ENCODE data around the gene TREH. TPM values are rescaled to one million over a fixed set of nuclear protein-coding genes. Genes with fewer than 3 reads are reported as not detected.

Gene TREH
- polyA plus RNA-seq, 1 of the 3 experiments (the other 2 are of a cell fraction) = not detected

DNA sequence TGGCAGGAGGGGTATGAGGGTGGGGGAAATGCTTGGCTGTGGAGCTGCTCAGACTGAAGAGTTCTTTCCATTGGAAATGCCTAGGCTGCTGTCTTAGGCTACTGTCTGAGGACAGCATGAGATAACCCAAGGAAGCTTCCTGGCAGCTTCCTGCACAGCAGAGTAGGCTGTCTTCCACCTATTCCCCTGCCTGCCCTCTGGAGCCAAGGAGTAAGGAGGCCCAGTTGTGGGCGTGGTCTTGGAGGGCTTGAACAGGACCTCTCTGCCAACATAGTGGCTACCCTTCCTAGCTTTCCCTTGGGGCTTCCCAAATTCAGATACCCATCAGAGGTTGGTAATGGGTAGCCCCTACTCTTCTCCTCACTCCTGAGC lies 46.1 kb downstream of the TREH start:
- Histone ChIP-seq H3K36me3 (replicated peaks in 1 of 2; ENCODE audit: control insufficient read depth in 1 of 2, insufficient read depth in 2 of 2, low read length in 1 of 2) (peaks cover 58 to 84% of the 10 kb centered on the region in 2 experiments), H3K79me2 (ENCODE audit: insufficient read depth) (peaks cover 66% of the 10 kb centered on the region), H3F3A (replicated peaks; ENCODE audit: insufficient read depth) (peaks cover 6% of the 10 kb centered on the region), H3K4me2 (peak overlapping the region; percentile 33; the same call in 1 of the 2 replicates), H4K20me1 (ENCODE audit: insufficient read depth) (peaks cover 65% of the 10 kb centered on the region), H3K9ac (no peak overlapping the region), H2AFZ (ENCODE audit: low read depth) (no peak overlapping the region), H3K9me3 (no peaks in the 10 kb centered on the region), H3K27me3 (ENCODE audit: insufficient read depth) (no peaks in the 10 kb centered on the region), H3K4me3 (ENCODE audit: low read depth in 2 of 2, low read length in 1 of 2) (no peak overlapping the region), H3K9me2 (no peaks in the 10 kb centered on the region), H3K27ac (ENCODE audit: low read depth in 2 of 2, low read length in 1 of 2) (peak overlapping the region in 1 of 2 experiments; percentile 40; a peak in 1 of 4 replicates), H3K4me1 (ENCODE audit: control insufficient read depth in 1 of 2, insufficient read depth in 2 of 2, low read depth in 1 of 2, low read length in 1 of 2) (peaks cover 8 to 9% of the 10 kb centered on the region in 2 experiments; a peak in 2 of 4 replicates)
- TF ChIP-seq, protein P1, sequence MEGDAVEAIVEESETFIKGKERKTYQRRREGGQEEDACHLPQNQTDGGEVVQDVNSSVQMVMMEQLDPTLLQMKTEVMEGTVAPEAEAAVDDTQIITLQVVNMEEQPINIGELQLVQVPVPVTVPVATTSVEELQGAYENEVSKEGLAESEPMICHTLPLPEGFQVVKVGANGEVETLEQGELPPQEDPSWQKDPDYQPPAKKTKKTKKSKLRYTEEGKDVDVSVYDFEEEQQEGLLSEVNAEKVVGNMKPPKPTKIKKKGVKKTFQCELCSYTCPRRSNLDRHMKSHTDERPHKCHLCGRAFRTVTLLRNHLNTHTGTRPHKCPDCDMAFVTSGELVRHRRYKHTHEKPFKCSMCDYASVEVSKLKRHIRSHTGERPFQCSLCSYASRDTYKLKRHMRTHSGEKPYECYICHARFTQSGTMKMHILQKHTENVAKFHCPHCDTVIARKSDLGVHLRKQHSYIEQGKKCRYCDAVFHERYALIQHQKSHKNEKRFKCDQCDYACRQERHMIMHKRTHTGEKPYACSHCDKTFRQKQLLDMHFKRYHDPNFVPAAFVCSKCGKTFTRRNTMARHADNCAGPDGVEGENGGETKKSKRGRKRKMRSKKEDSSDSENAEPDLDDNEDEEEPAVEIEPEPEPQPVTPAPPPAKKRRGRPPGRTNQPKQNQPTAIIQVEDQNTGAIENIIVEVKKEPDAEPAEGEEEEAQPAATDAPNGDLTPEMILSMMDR (IDR thresholded peaks at IDR 0.05) = no peak
- TF ChIP-seq SMC3 (IDR thresholded peaks at IDR 0.05; ENCODE audit: low read depth, low read length) (no peak), JUND (IDR thresholded peaks at IDR 0.05) (no peak), EZH2phosphoT487 (IDR thresholded peaks at IDR 0.05; ENCODE audit: borderline replicate concordance, low read depth) (no peak), ELF1 (IDR thresholded peaks at IDR 0.05) (no peak), USF2 (IDR thresholded peaks at IDR 0.05; ENCODE audit: borderline replicate concordance, low read depth, low read length) (no peak), TAF1 (IDR thresholded peaks at IDR 0.05; ENCODE audit: borderline replicate concordance, low read depth, low read length) (no peak), GATA2 (CRISPR knock-in tag; IDR thresholded peaks at IDR 0.05) (no peak), MXI1 (IDR thresholded peaks at IDR 0.05; ENCODE audit: low read depth, low read length) (no peak), MEF2A (IDR thresholded peaks at IDR 0.05; ENCODE audit: borderline replicate concordance, low read depth) (no peak), YY1 (IDR thresholded peaks at IDR 0.05; ENCODE audit: low read depth) (no peak), GABPA (IDR thresholded peaks at IDR 0.05; ENCODE audit: low read depth) (no peak), FOSL2 (IDR thresholded peaks at IDR 0.05; ENCODE audit: borderline replicate concordance, low read depth) (no peak), NFIC (IDR thresholded peaks at IDR 0.05; ENCODE audit: borderline replicate concordance) (no peak), EP300 (IDR thresholded peaks at IDR 0.05; ENCODE audit: borderline replicate concordance in 1 of 2, low read depth in 1 of 2, low read length in 1 of 2) (no peak)
- WGBS (ENCODE audit: low lambda C conversion rate) = no CpG with 5 or more reads among the region's 1 CpG
- CTCF ChIA-PET = interaction anchor here (0.6 to 4.6 kb wide), 4 partner anchors 25 to 311 kb away, joined by 3 to 20 read pairs (median 6); partner anchors contain the start of gene PHLDB1
- POLR2A ChIA-PET = no interaction called here
- DNase-seq = no peak

Data from SK-N-SH (cell line).